Parathyroid adenoma (tissue), 2 donors: Measurements from ENCODE around the gene CHTF8.
"Not testable (repeated sequence)": the region's sequence is repeated elsewhere in the genome, so short reads cannot be mapped to it uniquely, and the experiment has no call there.

Experiments
- H2AFZ ChIP-seq: fragments of 300-600 bp; sonication (generic); one replicate; pipeline ENCODE4 v1.7.0; 2017; ENCODE audit warnings: antibody characterized with exemption, mild to moderate bottlenecking
- H3K27ac ChIP-seq: fragments of 300-600 bp; sonication (generic); one replicate; pipeline ENCODE4 v1.7.0; 2017
- H3K27me3 ChIP-seq: fragments of 300-600 bp; sonication (generic); one replicate; pipeline ENCODE4 v1.7.0; 2017; ENCODE audit warnings: low read length; ENCODE audit not compliant: control insufficient read depth, insufficient read depth
- H3K36me3 ChIP-seq: fragments of 300-600 bp; sonication (generic); one replicate; pipeline ENCODE4 v1.7.0; 2017; ENCODE audit warnings: low read length; ENCODE audit not compliant: control insufficient read depth, insufficient read depth
- H3K4me1 ChIP-seq: fragments of 300-600 bp; sonication (generic); one replicate; pipeline ENCODE4 v1.7.0; 2017; ENCODE audit warnings: control low read depth
- H3K4me2 ChIP-seq: fragments of 300-600 bp; sonication (generic); one replicate; pipeline ENCODE4 v1.7.0; 2017; ENCODE audit warnings: low read length
- H3K4me3 ChIP-seq: fragments of 300-600 bp; sonication (generic); one replicate; pipeline ENCODE4 v1.7.0; 2017; ENCODE audit warnings: low read depth, low read length
- H3K79me2 ChIP-seq: fragments of 300-600 bp; sonication (generic); one replicate; pipeline ENCODE4 v1.7.0; 2017; ENCODE audit warnings: control low read depth
- H3K9ac ChIP-seq: fragments of 300-600 bp; sonication (generic); one replicate; pipeline ENCODE4 v1.7.0; 2017; ENCODE audit warnings: mild to moderate bottlenecking
- H3K9me3 ChIP-seq: fragments of 300-600 bp; sonication (generic); one replicate; pipeline ENCODE4 v1.7.0; 2017; ENCODE audit warnings: low read length; ENCODE audit not compliant: control insufficient read depth
- TF ChIP-seq, protein P1 (sequence below): fragments of 300-600 bp; sonication (generic); IDR thresholded peaks from one replicate; pipeline ENCODE4 v1.7.0; 2017; ENCODE audit warnings: antibody characterized with exemption, mild to moderate bottlenecking
- donor health status: primary hyperparathyroidism.

CHTF8 gene

DNA sequence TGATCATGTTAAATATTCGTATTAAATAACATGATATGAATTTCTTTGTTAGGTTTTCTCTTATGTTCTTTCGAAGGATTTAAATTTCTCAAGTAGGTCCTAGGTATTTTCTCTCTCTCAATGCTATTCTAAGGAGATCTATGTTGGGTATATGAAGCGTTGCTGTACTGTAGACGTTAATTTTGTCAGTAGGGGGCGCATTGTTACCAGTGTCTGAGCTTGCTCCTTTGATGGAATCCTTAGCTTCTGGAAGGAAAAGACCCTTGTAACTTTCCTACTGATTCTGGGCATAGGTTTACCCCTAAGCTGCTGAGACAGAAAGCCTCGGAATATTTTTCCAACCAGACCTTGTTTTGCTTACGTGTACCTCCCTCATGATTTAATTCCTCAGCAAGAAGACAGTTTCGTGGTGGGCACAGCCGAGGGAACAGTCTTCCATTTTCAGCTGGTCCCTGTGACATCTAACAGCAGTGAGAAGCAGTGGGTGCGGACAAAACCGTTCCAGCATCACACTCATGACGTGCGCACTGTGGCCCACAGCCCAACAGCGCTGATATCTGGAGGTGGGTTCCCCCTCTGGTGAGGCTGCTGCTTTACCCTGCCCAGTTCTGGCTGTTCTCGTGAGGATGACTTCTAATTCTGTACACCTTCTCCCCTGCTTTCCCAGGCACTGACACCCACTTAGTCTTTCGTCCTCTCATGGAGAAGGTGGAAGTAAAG lies 17.9 kb upstream of the CHTF8 start:
- TF ChIP-seq, protein P1, sequence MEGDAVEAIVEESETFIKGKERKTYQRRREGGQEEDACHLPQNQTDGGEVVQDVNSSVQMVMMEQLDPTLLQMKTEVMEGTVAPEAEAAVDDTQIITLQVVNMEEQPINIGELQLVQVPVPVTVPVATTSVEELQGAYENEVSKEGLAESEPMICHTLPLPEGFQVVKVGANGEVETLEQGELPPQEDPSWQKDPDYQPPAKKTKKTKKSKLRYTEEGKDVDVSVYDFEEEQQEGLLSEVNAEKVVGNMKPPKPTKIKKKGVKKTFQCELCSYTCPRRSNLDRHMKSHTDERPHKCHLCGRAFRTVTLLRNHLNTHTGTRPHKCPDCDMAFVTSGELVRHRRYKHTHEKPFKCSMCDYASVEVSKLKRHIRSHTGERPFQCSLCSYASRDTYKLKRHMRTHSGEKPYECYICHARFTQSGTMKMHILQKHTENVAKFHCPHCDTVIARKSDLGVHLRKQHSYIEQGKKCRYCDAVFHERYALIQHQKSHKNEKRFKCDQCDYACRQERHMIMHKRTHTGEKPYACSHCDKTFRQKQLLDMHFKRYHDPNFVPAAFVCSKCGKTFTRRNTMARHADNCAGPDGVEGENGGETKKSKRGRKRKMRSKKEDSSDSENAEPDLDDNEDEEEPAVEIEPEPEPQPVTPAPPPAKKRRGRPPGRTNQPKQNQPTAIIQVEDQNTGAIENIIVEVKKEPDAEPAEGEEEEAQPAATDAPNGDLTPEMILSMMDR, result peak; percentile 83
- Histone ChIP-seq H3K4me3 (no peak overlapping the region), H2AFZ (no peak overlapping the region), H3K27ac (no peak overlapping the region), H3K36me3 (no peaks in the 10 kb centered on the region), H3K4me2 (no peak overlapping the region), H3K4me1 (no peaks in the 10 kb centered on the region), H3K9me3 (no peaks in the 10 kb centered on the region), H3K9ac (no peak overlapping the region), H3K79me2 (no peaks in the 10 kb centered on the region), H3K27me3 (no peaks in the 10 kb centered on the region)

DNA sequence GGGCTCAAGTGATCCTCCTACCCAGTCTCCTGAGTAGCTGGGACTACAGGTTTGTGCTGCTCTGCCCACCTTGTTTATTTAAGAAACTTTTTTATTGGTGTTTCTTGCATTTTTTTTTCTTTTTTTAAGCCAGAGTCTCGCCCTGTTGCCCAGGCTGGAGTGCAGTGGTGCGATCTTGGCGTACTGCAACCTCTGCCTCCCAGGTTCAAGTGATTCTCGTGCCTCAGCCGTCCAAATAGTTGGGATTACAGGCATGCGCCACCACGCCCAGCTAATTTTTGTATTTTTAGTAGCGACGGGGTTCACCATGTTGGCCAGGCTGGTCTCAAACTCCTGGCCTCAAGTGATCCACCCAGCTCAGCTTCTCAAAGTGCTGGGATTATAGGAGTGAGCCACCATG lies 17.2 kb upstream of the CHTF8 start:
- not testable (repeated sequence) for H3K4me3 ChIP-seq, H3K27ac ChIP-seq, H3K4me1 ChIP-seq, H2AFZ ChIP-seq, H3K79me2 ChIP-seq, H3K36me3 ChIP-seq, H3K27me3 ChIP-seq, H3K9ac ChIP-seq, H3K4me2 ChIP-seq, H3K9me3 ChIP-seq

DNA sequence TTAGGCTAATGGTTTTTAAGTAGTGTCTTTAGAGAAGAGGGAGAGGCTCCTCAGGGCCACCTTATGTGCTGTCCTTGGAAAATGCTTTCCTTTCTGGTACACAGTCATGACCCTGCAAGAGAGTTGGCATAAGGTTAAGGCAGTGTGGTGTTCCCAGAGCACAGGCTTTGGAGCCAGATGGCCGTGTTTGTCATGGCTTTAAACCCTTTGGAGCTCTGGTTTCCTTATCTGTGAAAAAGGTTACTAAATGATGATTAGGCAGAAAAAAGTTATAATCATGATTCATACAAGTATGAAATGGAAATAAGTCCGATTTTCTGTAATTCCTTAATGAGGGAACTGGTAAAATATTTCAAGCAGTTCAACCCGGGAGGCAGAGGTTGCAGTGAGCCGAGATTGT lies 13.3 kb upstream of the CHTF8 start:
- Histone ChIP-seq H3K9ac (no peak overlapping the region), H3K4me3 (no peak overlapping the region), H3K36me3 (no peaks in the 10 kb centered on the region), H3K9me3 (no peaks in the 10 kb centered on the region), H3K79me2 (peaks cover 5% of the 10 kb centered on the region), H3K4me2 (no peak overlapping the region), H3K27ac (no peak overlapping the region), H3K4me1 (no peaks in the 10 kb centered on the region), H3K27me3 (no peaks in the 10 kb centered on the region), H2AFZ (no peak overlapping the region)
- TF ChIP-seq, protein P1, result no peak

DNA sequence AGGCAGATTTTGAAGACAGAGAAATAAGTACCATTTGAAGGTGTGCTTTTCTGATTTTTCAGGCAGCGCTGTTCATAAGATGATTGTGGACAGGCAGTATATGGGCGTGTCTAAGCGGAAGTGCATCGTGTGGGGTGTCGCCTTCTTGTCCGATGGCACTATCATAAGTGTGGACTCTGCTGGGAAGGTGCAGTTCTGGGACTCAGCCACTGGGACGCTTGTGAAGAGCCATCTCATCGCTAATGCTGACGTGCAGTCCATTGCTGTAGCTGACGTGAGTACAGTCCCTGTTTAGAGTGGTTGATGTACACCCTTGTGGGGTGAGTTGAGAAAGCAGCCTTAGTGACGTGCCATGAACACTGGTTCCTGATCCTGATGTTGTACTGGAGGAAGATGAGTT lies 10.7 kb upstream of the CHTF8 start:
- no peaks in the 10 kb centered on the region for H3K9me3 ChIP-seq
- no peaks in the 10 kb centered on the region for H3K36me3 ChIP-seq
- H2AFZ ChIP-seq, result no peak overlapping the region
- no peak overlapping the region for H3K4me2 ChIP-seq
- H3K4me1 ChIP-seq, result no peaks in the 10 kb centered on the region
- peaks cover 10% of the 10 kb centered on the region for H3K79me2 ChIP-seq
- no peaks in the 10 kb centered on the region for H3K27me3 ChIP-seq
- no peak overlapping the region for H3K9ac ChIP-seq
- no peak overlapping the region for H3K27ac ChIP-seq
- H3K4me3 ChIP-seq, result no peak overlapping the region
- TF ChIP-seq, protein P1, result no peak

DNA sequence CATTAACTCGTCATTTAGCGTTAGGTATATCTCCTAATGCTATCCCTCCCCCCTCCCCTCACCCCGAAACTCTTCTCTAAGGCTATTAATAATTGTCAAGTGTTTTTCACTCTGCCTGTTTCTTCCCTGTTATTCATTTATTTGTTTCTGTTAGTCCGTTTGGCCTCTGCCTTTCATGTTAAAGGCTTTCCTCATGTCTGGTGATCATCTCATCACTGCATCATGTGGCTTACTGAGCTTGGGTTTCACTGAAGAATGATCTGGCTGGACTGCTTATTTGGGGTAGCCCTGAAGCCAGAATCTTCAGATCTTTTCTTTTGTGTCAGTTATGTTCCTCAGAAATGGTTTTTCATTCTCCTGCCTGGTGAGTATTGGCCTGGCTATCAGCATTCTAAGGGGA lies 9.5 kb upstream of the CHTF8 start:
- Histone ChIP-seq H3K4me3 (no peak overlapping the region), H3K36me3 (no peaks in the 10 kb centered on the region), H3K27ac (no peak overlapping the region)

More for the DNA sequence above, 9.5 kb upstream of the CHTF8 start:
- H3K9me3 ChIP-seq, result no peaks in the 10 kb centered on the region
- H3K27me3 ChIP-seq, result no peaks in the 10 kb centered on the region
- no peak overlapping the region for H3K4me2 ChIP-seq
- no peak overlapping the region for H3K9ac ChIP-seq
- TF ChIP-seq, protein P1, result no peak
- no peak overlapping the region for H2AFZ ChIP-seq
- H3K79me2 ChIP-seq, result peaks cover 10% of the 10 kb centered on the region
- no peaks in the 10 kb centered on the region for H3K4me1 ChIP-seq
